RWPE1 (cell line): ENCODE results near the gene ADGRB2.

Source experiments
- CTCF ChIA-PET: fragments of 350-600 bp; sonication (Branson Sonifier 250); formaldehyde crosslinking; extraction: SDS; loops from one replicate; lab custom pipeline; 2021; lab: Yijun Ruan, JAX
- POLR2A ChIA-PET: fragments of 400-600 bp; formaldehyde crosslinking; extraction: SDS; loops from one replicate; lab custom pipeline; 2020; ENCODE audit warnings: antibody characterized with exemption; ENCODE audit not compliant: low non-redundant PET; lab: Yijun Ruan, JAX
- DNase-seq: peaks from one replicate; pipeline ENCODE4 v3.0.0; 2012; ENCODE audit warnings: low spot score
- H3K27ac ChIP-seq: fragments of 450-650 bp; 2 replicates; pipeline ENCODE4 v1.5.1; 2017
- TF ChIP-seq, protein P1 (sequence below): fragments of 450-650 bp; conservative IDR thresholded peaks from 2 replicates; pipeline ENCODE4 v1.5.1; 2017; ENCODE audit warnings: low read depth, mild to moderate bottlenecking

ADGRB2 gene

GRCh38 chr1:31799895-31800673 is 35.9 kb upstream of the ADGRB2 start:
- no peak overlapping the region for H3K27ac ChIP-seq
- TF ChIP-seq, protein P1, sequence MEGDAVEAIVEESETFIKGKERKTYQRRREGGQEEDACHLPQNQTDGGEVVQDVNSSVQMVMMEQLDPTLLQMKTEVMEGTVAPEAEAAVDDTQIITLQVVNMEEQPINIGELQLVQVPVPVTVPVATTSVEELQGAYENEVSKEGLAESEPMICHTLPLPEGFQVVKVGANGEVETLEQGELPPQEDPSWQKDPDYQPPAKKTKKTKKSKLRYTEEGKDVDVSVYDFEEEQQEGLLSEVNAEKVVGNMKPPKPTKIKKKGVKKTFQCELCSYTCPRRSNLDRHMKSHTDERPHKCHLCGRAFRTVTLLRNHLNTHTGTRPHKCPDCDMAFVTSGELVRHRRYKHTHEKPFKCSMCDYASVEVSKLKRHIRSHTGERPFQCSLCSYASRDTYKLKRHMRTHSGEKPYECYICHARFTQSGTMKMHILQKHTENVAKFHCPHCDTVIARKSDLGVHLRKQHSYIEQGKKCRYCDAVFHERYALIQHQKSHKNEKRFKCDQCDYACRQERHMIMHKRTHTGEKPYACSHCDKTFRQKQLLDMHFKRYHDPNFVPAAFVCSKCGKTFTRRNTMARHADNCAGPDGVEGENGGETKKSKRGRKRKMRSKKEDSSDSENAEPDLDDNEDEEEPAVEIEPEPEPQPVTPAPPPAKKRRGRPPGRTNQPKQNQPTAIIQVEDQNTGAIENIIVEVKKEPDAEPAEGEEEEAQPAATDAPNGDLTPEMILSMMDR: no peak
- ChIA-PET CTCF (interaction anchor here (0.8 to 0.9 kb wide), 2 partner anchors 37 to 534 kb away, joined by 3 read pairs; no protein-coding TSS in a partner anchor), POLR2A (no interaction called here)
- no peak for DNase-seq

GRCh38 chr1:31799196-31799894 is 35.2 kb upstream of the ADGRB2 start:
- CTCF ChIA-PET: interaction anchor here (0.7 to 2.0 kb wide), 4 partner anchors 10 to 533 kb away, joined by 3 to 11 read pairs (median 3); no protein-coding TSS in a partner anchor
- TF ChIP-seq, protein P1: no peak
- POLR2A ChIA-PET: no interaction called here
- H3K27ac ChIP-seq: peak overlapping the region; percentile 85
- DNase-seq: no peak

DNA sequence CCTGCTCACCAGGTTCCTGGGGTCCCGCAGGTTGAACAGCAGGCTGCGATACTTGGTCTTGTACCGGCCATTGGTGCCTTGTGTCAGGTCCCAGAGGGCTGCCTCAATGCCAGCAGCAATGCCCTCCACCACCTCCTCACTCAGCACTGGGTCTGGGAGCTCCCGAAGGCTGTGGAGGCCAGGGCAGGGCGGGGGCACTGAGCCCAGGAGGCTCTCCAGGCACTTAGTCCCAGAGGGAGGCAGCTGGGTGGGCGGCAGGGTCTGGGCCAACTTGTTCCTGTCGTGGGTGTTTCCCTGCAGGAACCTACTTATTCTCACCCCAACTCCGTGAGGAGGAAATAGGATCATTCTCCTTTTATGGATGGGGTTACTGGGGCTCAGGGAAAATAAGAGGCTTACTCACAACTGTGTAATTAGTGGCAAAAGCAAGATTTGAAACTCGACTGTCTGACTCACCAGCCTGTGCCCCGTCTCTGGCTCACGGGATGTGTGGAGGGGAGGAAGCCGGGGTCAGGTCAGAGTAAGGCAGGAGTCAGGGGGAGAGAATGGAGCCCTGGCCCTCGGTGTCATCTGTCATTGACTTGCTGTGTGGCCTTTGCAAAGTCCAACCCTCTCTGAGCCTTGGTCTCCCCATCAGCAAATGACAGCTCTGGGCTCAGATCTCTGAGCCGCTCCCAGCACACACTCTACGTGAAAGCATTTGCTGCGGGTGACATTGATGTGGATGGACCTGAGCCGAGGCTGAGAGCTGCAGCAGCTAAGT is 34.5 kb upstream of the ADGRB2 start:
- ChIA-PET POLR2A (no interaction called here), CTCF (interaction anchor here (0.7 to 2.0 kb wide), 2 partner anchors 9 to 151 kb away, joined by 3 to 11 read pairs; no protein-coding TSS in a partner anchor)
- H3K27ac ChIP-seq: peak overlapping the region; percentile 85
- TF ChIP-seq, protein P1: no peak
- DNase-seq: peak; percentile 94

DNA sequence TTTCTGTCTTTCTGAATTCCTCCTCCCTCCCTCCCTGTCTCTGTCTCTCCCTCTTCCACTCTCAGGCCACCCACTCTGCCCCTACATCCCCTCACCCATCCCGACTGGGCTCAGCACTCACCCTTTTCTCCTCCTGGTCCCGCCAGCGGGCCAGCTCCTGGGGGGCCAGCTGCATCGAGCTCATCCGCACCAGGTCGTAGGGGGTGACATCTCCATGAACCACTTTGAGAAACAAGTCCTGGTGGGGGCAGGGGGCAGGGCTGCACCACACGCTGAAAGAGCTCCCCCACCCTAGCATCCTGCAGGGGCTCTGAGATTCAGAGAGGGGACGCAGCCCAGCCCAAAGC is 33.9 kb upstream of the ADGRB2 start:
- no peak for DNase-seq
- TF ChIP-seq, protein P1: no peak
- ChIA-PET POLR2A (no interaction called here), CTCF (interaction anchor here (0.6 to 2.0 kb wide), 2 partner anchors 9 to 11 kb away, joined by 3 to 11 read pairs; no protein-coding TSS in a partner anchor)
- H3K27ac ChIP-seq: peak overlapping the region; percentile 85

DNA sequence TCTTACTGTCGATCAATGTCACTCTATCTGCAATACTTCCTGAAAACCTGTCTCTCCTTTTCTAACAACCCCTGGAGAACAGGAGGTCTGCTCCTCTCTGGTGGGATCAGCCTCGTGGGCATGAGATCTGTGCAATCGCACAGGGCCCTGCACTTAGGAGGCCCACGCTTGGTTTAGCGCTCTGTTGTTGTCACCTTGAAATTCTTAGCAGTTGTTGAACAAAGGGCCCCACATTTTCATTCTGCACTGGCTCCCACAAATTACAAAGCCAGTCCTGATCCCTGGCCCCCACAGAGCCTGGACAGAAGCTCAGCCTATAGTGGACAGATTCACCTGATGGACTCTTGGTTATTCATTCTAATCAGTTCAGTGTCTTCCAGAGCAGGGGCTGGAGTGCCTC is 33.1 kb upstream of the ADGRB2 start:
- DNase-seq: no peak
- H3K27ac ChIP-seq: peak overlapping the region; percentile 85
- ChIA-PET CTCF (interaction anchor here (0.7 to 2.0 kb wide), 3 partner anchors 8 to 89 kb away, joined by 3 to 11 read pairs (median 3); partner anchors contain the start of gene SPOCD1), POLR2A (no interaction called here)
- TF ChIP-seq, protein P1: no peak

GRCh38 chr1:31796707-31797106 is 32.6 kb upstream of the ADGRB2 start:
- TF ChIP-seq, protein P1: no peak
- POLR2A ChIA-PET: no interaction called here
- CTCF ChIA-PET: interaction anchor here (0.7 to 1.0 kb wide), 2 partner anchors 19 to 89 kb away, joined by 3 read pairs; partner anchors contain the start of gene SPOCD1
- DNase-seq: no peak
- H3K27ac ChIP-seq: no peak overlapping the region
